Cardiac muscle cell (in vitro differentiated cells and primary cell): ENCODE measurements around the gene STON2. TPM values are rescaled to one million over a fixed set of nuclear protein-coding genes. Genes with fewer than 3 reads are reported as not detected.

Experiments used
- DNase-seq, 2 donors: peaks; one replicate each; pipeline versions ENCODE4 v3.0.0 to v3.0.0-alpha.2; 2010 to 2017; ENCODE audit warnings: low read depth in 1 of 2, low spot score in 1 of 2
- H3K27ac ChIP-seq: fragments of 200-600 bp; sonication (generic); 2 replicates; pipeline ENCODE4 v1.5.1; 2016
- H3K27me3 ChIP-seq: fragments of 200-600 bp; sonication (generic); 2 replicates; pipeline ENCODE4 v1.6.0; 2016; ENCODE audit warnings: control low read depth
- H3K36me3 ChIP-seq: fragments of 200-600 bp; sonication (generic); 2 replicates; pipeline ENCODE4 v1.5.1; 2016; ENCODE audit warnings: control low read depth
- H3K4me1 ChIP-seq: fragments of 200-600 bp; sonication (generic); 2 replicates; pipeline ENCODE4 v1.8.1; 2017; ENCODE audit warnings: low read depth, mild to moderate bottlenecking, mixed run types
- H3K4me3 ChIP-seq: fragments of 200-600 bp; sonication (generic); 2 replicates; pipeline ENCODE4 v1.5.1; 2016; ENCODE audit warnings: mild to moderate bottlenecking
- H3K9me3 ChIP-seq: fragments of 200-600 bp; sonication (generic); 2 replicates; pipeline ENCODE4 v1.5.1; 2017; ENCODE audit warnings: low read depth, mild to moderate bottlenecking, control low read depth
- CTCF ChIP-seq: IDR thresholded peaks from 2 replicates; pipeline ENCODE4 v1.5.1; 2012; ENCODE audit warnings: low read depth, mild to moderate bottlenecking, low read length
- polyA plus RNA-seq: library from polyadenylated mRNA; unstranded; fragments of >200 nt; fragmentation: Nextera tagmentation; extraction: Ambion mirVana; gene quantifications from 2 replicates; pipeline ENCODE4 v1.2.1, GENCODE V29; 2016
- total RNA-seq: library from RNA; depleted of rRNA; stranded (reverse); fragments of >200 nt; gene quantifications from 2 replicates; pipeline ENCODE4 v1.2.3, GENCODE V29; 2016

The STON2 gene
- total and polyA plus RNA-seq, 2 experiments from 2014 or later = 0.62 to 1.4 TPM

- no peaks in the 10 kb centered on the region for H3K27me3 ChIP-seq
- H3K9me3 ChIP-seq = no peaks in the 10 kb centered on the region
- DNase-seq = no peak
- H3K36me3 ChIP-seq = no peaks in the 10 kb centered on the region
- no peak overlapping the region for H3K4me3 ChIP-seq
- no peak for TF ChIP-seq CTCF
- no peaks in the 10 kb centered on the region for H3K4me1 ChIP-seq
- H3K27ac ChIP-seq = no peak overlapping the region
Measured at GRCh38 chr14:81396113-81396512, 4.0 kb downstream of the STON2 start.

GRCh38 chr14:81394739-81395138 is 5.4 kb downstream of the STON2 start:
- no peak for DNase-seq
- no peak for TF ChIP-seq CTCF
- H3K36me3 ChIP-seq = no peaks in the 10 kb centered on the region

GRCh38 chr14:81392976-81393643 is 7.0 kb downstream of the STON2 start:
- Histone ChIP-seq H3K36me3 (no peaks in the 10 kb centered on the region), H3K4me1 (no peaks in the 10 kb centered on the region), H3K27ac (no peak overlapping the region), H3K4me3 (no peak overlapping the region), H3K9me3 (no peaks in the 10 kb centered on the region), H3K27me3 (no peaks in the 10 kb centered on the region)
- no peak for DNase-seq
- TF ChIP-seq CTCF = no peak

More at GRCh38 chr14:81394739-81395138, 5.4 kb downstream of the STON2 start:
- Histone ChIP-seq H3K9me3 (no peaks in the 10 kb centered on the region), H3K27me3 (no peaks in the 10 kb centered on the region), H3K27ac (no peak overlapping the region), H3K4me1 (no peaks in the 10 kb centered on the region), H3K4me3 (no peak overlapping the region)

- no peaks in the 10 kb centered on the region for H3K4me1 ChIP-seq
- no peak for DNase-seq
- H3K36me3 ChIP-seq = no peaks in the 10 kb centered on the region
- TF ChIP-seq CTCF = no peak
- no peak overlapping the region for H3K27ac ChIP-seq
- H3K4me3 ChIP-seq = no peak overlapping the region
- no peaks in the 10 kb centered on the region for H3K9me3 ChIP-seq
- H3K27me3 ChIP-seq = no peaks in the 10 kb centered on the region
Measured at GRCh38 chr14:81392052-81392451, 8.1 kb downstream of the STON2 start.

- DNase-seq = peak in 1 of 2 donors; percentile 6
- Histone ChIP-seq H3K27me3 (no peaks in the 10 kb centered on the region), H3K27ac (no peak overlapping the region), H3K36me3 (no peaks in the 10 kb centered on the region), H3K4me1 (no peaks in the 10 kb centered on the region), H3K9me3 (no peaks in the 10 kb centered on the region), H3K4me3 (no peak overlapping the region)
- TF ChIP-seq CTCF = no peak
Measured at GRCh38 chr14:81390696-81391095, 9.4 kb downstream of the STON2 start.
